K562 (cell line): ENCODE data around the gene DEGS2. TPM values are rescaled to one million over a fixed set of nuclear protein-coding genes. Genes with fewer than 3 reads are reported as not detected.

Source experiments
- ATAC-seq: fragments of 200-7000 bp; cut with Tn5 transposase; 3 replicates; pipeline ENCODE4 v1.9.1; 2020; ENCODE audit warnings: moderate library complexity
- BruUV-seq: library from RNA; stranded (reverse); fragments of 400-500 nt; replicated peaks from 2 replicates; lab custom pipeline; 2021; lab: Mats Ljungman, UMichigan
- CTCF ChIA-PET: fragments of 300-600 bp; formaldehyde crosslinking; extraction: SDS; loops from one replicate; lab custom pipeline; 2021; ENCODE audit warnings: low intra/inter-chr PET ratio; lab: Yijun Ruan, JAX
- POLR2A ChIA-PET: fragments of 300-600, 350-650 bp; sonication (Branson Sonifier 250); formaldehyde crosslinking; extraction: SDS; loops from one replicate; lab custom pipeline; 2021; ENCODE audit warnings: antibody characterized with exemption, inconsistent platforms; lab: Yijun Ruan, JAX
- DNase-seq, 4 experiments: peaks; one replicate each; pipeline versions ENCODE4 v3.0.0 to v3.0.0-alpha.2; 2011 to 2018; ENCODE audit warnings: low spot score in 3 of 4, mixed read lengths in 3 of 4; ENCODE audit errors: extremely low read depth in 1 of 4
- FAIRE-seq: peaks from 2 replicates; lab custom pipeline; 2011; peaks lifted over from hg19 to GRCh38; lab: Jason Lieb, UNC
- H2AFZ ChIP-seq: 2 replicates; pipeline ENCODE4 v1.6.0; 2011; ENCODE audit warnings: low read depth, low read length, control low read depth, inconsistent platforms
- H3K27ac ChIP-seq: fragments of 200-600 bp; 3 replicates; pipeline ENCODE4 v1.8.0; 2011; ENCODE audit warnings: low read depth, mild to moderate bottlenecking, control low read depth, inconsistent platforms, low read length, moderate library complexity, mixed read lengths; ENCODE audit errors: extremely low read depth
- H3K27me3 ChIP-seq, 2 experiments: fragments of 300-600 bp in 1 of 2; 2 replicates in 1 of 2; 3 replicates in 1 of 2; pipeline versions ENCODE4 v1.6.0 to v1.8.0; 2011; ENCODE audit warnings: inconsistent platforms in 2 of 2, low read length in 2 of 2, mild to moderate bottlenecking in 1 of 2, mixed read lengths in 1 of 2, moderate library complexity in 1 of 2; ENCODE audit not compliant: control insufficient read depth in 2 of 2, insufficient read depth in 2 of 2
- H3K36me3 ChIP-seq: fragments of 300-600 bp; 3 replicates; pipeline ENCODE4 v1.8.0; 2011; ENCODE audit warnings: mild to moderate bottlenecking, low read length, inconsistent platforms; ENCODE audit not compliant: control insufficient read depth, insufficient read depth
- H3K4me1 ChIP-seq, 2 experiments: fragments of 200-600 bp in 1 of 2; replicated peaks in 1 of 2; 2 replicates in 1 of 2; 3 replicates in 1 of 2; pipeline versions ENCODE4 v1.5.1 to v1.8.0; 2011; ENCODE audit warnings: inconsistent platforms in 2 of 2, low read length in 2 of 2, mild to moderate bottlenecking in 1 of 2, mixed read lengths in 1 of 2, moderate library complexity in 1 of 2; ENCODE audit not compliant: control insufficient read depth in 2 of 2, insufficient read depth in 2 of 2
- H3K4me2 ChIP-seq: 2 replicates; pipeline ENCODE4 v1.6.1; 2011; ENCODE audit warnings: low read length, control low read depth, inconsistent platforms, mixed read lengths; ENCODE audit not compliant: insufficient read depth
- H3K4me3 ChIP-seq: fragments of 200-600 bp; sonication (generic), shearing (Covaris generic); 2 replicates; pipeline ENCODE4 v1.5.1; 2016; ENCODE audit warnings: control low read depth, inconsistent platforms
- H3K79me2 ChIP-seq: fragments of 200-600 bp; 3 replicates; pipeline ENCODE4 v1.8.0; 2011; ENCODE audit warnings: low read length, inconsistent platforms; ENCODE audit not compliant: control insufficient read depth, insufficient read depth
- H3K9ac ChIP-seq, 2 experiments: 2 replicates each; pipeline versions ENCODE4 v1.6.0 to v1.6.1; 2011; ENCODE audit warnings: low read depth in 2 of 2, low read length in 2 of 2, control low read depth in 1 of 2, inconsistent platforms in 1 of 2, mild to moderate bottlenecking in 1 of 2, mixed read lengths in 1 of 2; ENCODE audit not compliant: insufficient read depth in 1 of 2
- H3K9me1 ChIP-seq: one replicate; pipeline ENCODE4 v1.6.0; 2011; ENCODE audit warnings: inconsistent platforms, mild to moderate bottlenecking, low read length, moderate library complexity; ENCODE audit not compliant: control insufficient read depth, insufficient read depth
- H3K9me3 ChIP-seq: replicated peaks from 2 replicates; pipeline ENCODE4 v1.5.1; 2011; ENCODE audit warnings: low read depth, low read length, inconsistent platforms; ENCODE audit not compliant: control insufficient read depth, insufficient read depth
- H4K20me1 ChIP-seq: replicated peaks from 2 replicates; pipeline ENCODE4 v1.6.1; 2011; ENCODE audit warnings: low read length, inconsistent platforms, mixed read lengths; ENCODE audit not compliant: control insufficient read depth, insufficient read depth
- NR0B1 ChIP-seq: fragments of 450-650 bp; IDR thresholded peaks from one replicate; pipeline ENCODE4 v1.6.1; 2018; ENCODE audit warnings: mild to moderate bottlenecking, moderate library complexity; ENCODE audit not compliant: partially characterized antibody
- PHB ChIP-seq: fragments of 250-450 bp; sonication (Bioruptor Pico); IDR thresholded peaks from 2 replicates; pipeline ENCODE4 v1.5.0; 2021
- POLR2G ChIP-seq: fragments of 200-400 bp; formaldehyde crosslinking; IDR thresholded peaks from 2 replicates; pipeline ENCODE4 v1.6.1; 2017; ENCODE audit warnings: low read depth, mild to moderate bottlenecking, antibody characterized with exemption, low read length, moderate library complexity
- ZBTB33 ChIP-seq: sonication (generic); formaldehyde crosslinking; IDR thresholded peaks from 2 replicates; pipeline ENCODE4 v1.8.1; 2023; ENCODE audit warnings: mild to moderate bottlenecking, missing genetic modification reagents
- WGBS: fragments of 100-300 bp; shearing (Covaris generic); methylation state at CpG from one replicate; pipeline ENCODE4 v1.1.6; 2016; ENCODE audit warnings: low coverage, mixed read lengths; ENCODE audit not compliant: insufficient coverage; ENCODE audit errors: missing lambda C conversion rate; 5-methylcytosine and 5-hydroxymethylcytosine counted together
- in situ Hi-C: fragments of 300-500 bp; cut with MboI; formaldehyde crosslinking; loops from 4 replicates; pipeline ENCODE4 v1.15.0; 2018; ENCODE audit warnings: inconsistent platforms, mixed read lengths
- intact Hi-C: fragments of 100-400 bp; cut with micrococcal nuclease; formaldehyde crosslinking; loops from 2 replicates; pipeline ENCODE4 v1.14.2; 2022
- polyA plus RNA-seq, 8 experiments: library from polyadenylated mRNA; depleted of rRNA in 4 of 8; stranded (reverse) in 5 of 8; unstranded in 3 of 8; fragments of >200 nt; fragmentation: Nextera tagmentation in 2 of 8; fragmentation: Illumina TruSeq in 1 of 8; extraction: Ambion mirVana in 2 of 8; extraction: Trizol in 1 of 8; gene quantifications; 2 replicates each; pipeline versions ENCODE4 v1.2.1 to v1.2.3, GENCODE V29; 2011 to 2014; ENCODE audit warnings: inconsistent platforms in 1 of 8, missing spikeins in 1 of 8
- total RNA-seq, 7 experiments: library from RNA; depleted of rRNA in 6 of 7; stranded (reverse); fragments of >200 nt in 6 of 7; fragmentation: Illumina TruSeq in 2 of 7; extraction: Trizol in 2 of 7; gene quantifications; 2 replicates each; pipeline versions ENCODE4 v1.2.1 to v1.2.3, GENCODE V29; 2011 to 2021; ENCODE audit warnings: low replicate concordance in 1 of 7

Gene DEGS2
- total and polyA plus RNA-seq, 9 of the 15 experiments (the other 6 are each of a cell fraction or from before 2014, with no cell fraction given), result 0.22 to 2.9 (median 0.70) TPM

- no peak for TF ChIP-seq PHB (CRISPR knock-in tag)
- TF ChIP-seq ZBTB33 (CRISPR knock-in tag), result peak; percentile 67
- no TSS peak for BruUV-seq
- Histone ChIP-seq H3K9me3 (no peaks in the 10 kb centered on the region), H4K20me1 (no peaks in the 10 kb centered on the region), H3K79me2 (peaks cover 15% of the 10 kb centered on the region), H3K9ac (peak overlapping the region in 1 of 2 experiments; percentile 81; a peak in 2 of 4 replicates), H3K27ac (no peak overlapping the region), H2AFZ (no peak overlapping the region), H3K4me2 (no peak overlapping the region), H3K36me3 (peaks cover 15% of the 10 kb centered on the region; the same call in 1 of the 3 replicates), H3K4me1 (peaks cover 36 to 88% of the 10 kb centered on the region in 2 experiments), H3K27me3 (no peaks in the 10 kb centered on the region), H3K4me3 (no peak overlapping the region), H3K9me1 (no peaks in the 10 kb centered on the region)
- DNase-seq (no peak), FAIRE-seq (no peak), ATAC-seq (no peak)
- POLR2A ChIA-PET, result interaction anchor here (0.7 to 1.0 kb wide), 2 partner anchors 9 to 11 kb away, joined by 3 to 4 read pairs; no protein-coding TSS in a partner anchor
- intact Hi-C loops (loop anchor here (5.0 kb wide), 1 partner anchor 67 kb away; no protein-coding TSS in a partner anchor), in situ Hi-C loops (no loop called here)
- WGBS, result 95% methylated on average over 15 of the region's 23 CpGs
- CTCF ChIA-PET, result no interaction called here
These were observed 15.5 kb downstream of the DEGS2 start for GRCh38 chr14:100143934-100144333.

- Histone ChIP-seq H3K4me2 (no peak overlapping the region), H3K27me3 (no peaks in the 10 kb centered on the region), H3K9ac (peak overlapping the region; percentile 58 to 90; a peak in 3 of 4 replicates)
- WGBS, result 86% methylated on average over 1 of the region's 18 CpGs
- no TSS peak for BruUV-seq
- POLR2A ChIA-PET, result interaction anchor here (1.0 to 1.2 kb wide), 2 partner anchors 9 to 18 kb away, joined by 4 to 5 read pairs; no protein-coding TSS in a partner anchor
- in situ Hi-C loops, result no loop called here
- no peak for ATAC-seq
- 0 out of 2 replicates have a peak, but pooled peaks have one; percentile 19 for TF ChIP-seq POLR2G
- TF ChIP-seq NR0B1, result no peak
- TF ChIP-seq, all 486 proteins: peak for 1
- H2AFZ ChIP-seq, result no peak overlapping the region
- H3K9me3 ChIP-seq, result no peaks in the 10 kb centered on the region
- H3K36me3 ChIP-seq, result peaks cover 15% of the 10 kb centered on the region; the same call in 1 of the 3 replicates
- H3K79me2 ChIP-seq, result peaks cover 15% of the 10 kb centered on the region
- no peaks in the 10 kb centered on the region for H3K9me1 ChIP-seq
- FAIRE-seq (no peak), DNase-seq (no peak)
- H4K20me1 ChIP-seq, result no peaks in the 10 kb centered on the region
- H3K4me3 ChIP-seq, result no peak overlapping the region
- H3K27ac ChIP-seq, result peak overlapping the region; percentile 98; the same call in 2 of the 3 replicates
- intact Hi-C loops, result loop anchor here (5.0 kb wide), 1 partner anchor 66 kb away; no protein-coding TSS in a partner anchor
- peaks cover 36 to 88% of the 10 kb centered on the region in 2 experiments for H3K4me1 ChIP-seq
- CTCF ChIA-PET, result no interaction called here
These were observed 15.9 kb downstream of the DEGS2 start for GRCh38 chr14:100143523-100143922.
